Mucosa of rectum (tissue), 2 donors: ENCODE results near the gene CBL.

Experiments
- H3K27ac ChIP-seq, 2 donors: one replicate each; pipeline ENCODE4 v1.7.0; 2013; ENCODE audit warnings: inconsistent platforms in 2 of 2, low read depth in 2 of 2, low read length in 2 of 2
- H3K27me3 ChIP-seq, 2 donors: one replicate each; pipeline ENCODE4 v1.7.0; 2013; ENCODE audit warnings: low read length in 2 of 2; ENCODE audit not compliant: control insufficient read depth in 2 of 2, insufficient read depth in 2 of 2
- H3K36me3 ChIP-seq, 2 donors: one replicate each; pipeline ENCODE4 v1.7.0; 2013; ENCODE audit warnings: low read length in 2 of 2; ENCODE audit not compliant: control insufficient read depth in 2 of 2, insufficient read depth in 2 of 2
- H3K4me1 ChIP-seq, 2 donors: one replicate each; pipeline ENCODE4 v1.7.0; 2013; ENCODE audit warnings: low read length in 2 of 2, mild to moderate bottlenecking in 1 of 2; ENCODE audit not compliant: control insufficient read depth in 2 of 2, insufficient read depth in 2 of 2
- H3K4me3 ChIP-seq, 2 donors: one replicate each; pipeline ENCODE4 v1.7.0; 2013; ENCODE audit warnings: low read length in 2 of 2
- H3K9ac ChIP-seq, 2 donors: one replicate each; pipeline ENCODE4 v1.7.0; 2013; ENCODE audit warnings: low read length in 2 of 2, low read depth in 1 of 2, mild to moderate bottlenecking in 1 of 2
- H3K9me3 ChIP-seq, 2 donors: one replicate each; pipeline ENCODE4 v1.7.0; 2013; ENCODE audit warnings: low read length in 2 of 2; ENCODE audit not compliant: control insufficient read depth in 2 of 2
- donor health status: healthy.
- donor health status: Normal muscosa, but diverticular disease.

Gene CBL

DNA sequence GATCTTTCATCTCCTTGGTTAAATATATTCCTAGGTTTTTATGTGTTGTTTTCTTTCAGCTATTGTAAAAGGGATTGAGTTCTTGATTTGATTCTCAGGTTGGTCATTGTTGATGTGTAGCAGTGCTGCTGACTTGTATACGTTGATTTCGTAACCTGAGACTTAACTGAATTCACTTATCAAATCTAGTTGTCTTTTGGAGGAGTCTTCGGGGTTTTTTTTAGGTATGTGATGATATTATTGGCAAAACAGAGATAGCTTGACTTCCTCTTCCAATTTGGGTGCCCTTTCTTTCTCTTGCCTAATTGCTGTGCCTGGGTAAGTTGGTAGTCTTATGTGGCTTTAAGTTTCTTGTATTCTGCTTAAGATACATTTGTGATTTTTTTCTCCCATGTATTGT lies 52.8 kb downstream of the CBL start:
- peaks cover 0 to 6% of the 10 kb centered on the region in 2 donors for H3K4me1 ChIP-seq
- no peaks in the 10 kb centered on the region for H3K27me3 ChIP-seq

DNA sequence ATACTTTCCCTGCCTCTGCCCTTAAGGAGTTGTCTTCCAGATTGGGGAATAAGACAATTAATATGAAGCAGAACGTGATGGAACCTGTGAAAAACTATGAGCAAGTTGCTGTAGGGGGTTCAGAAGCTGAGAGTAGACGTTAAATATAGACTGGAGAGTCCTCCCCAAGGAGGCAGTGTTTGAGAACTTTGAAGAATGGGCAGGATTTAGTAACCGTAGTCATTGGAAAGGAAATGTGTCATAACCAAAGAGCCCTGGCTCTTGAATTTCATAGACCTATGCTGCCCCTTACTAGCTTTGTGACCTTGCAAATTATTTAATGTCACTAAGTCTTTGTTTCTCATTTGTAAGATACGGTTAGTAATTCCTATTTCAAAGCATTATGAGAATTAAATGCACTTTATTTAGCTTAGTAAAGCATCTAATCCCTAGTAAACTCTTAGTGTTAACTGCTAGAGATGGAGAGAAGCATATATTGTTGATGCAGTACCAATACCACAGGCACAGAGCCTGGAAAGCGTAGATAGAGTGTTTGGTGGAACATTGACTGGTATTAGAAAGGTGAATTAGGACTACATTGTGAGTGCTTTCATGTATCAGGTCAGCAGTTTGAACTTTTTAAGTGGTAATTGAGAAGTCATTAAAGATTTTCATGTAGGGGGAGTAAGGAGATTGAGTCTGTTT lies 56.7 kb downstream of the CBL start:
- H3K27ac ChIP-seq: peak overlapping the region; percentile 41 to 45

More for the DNA sequence above, 52.8 kb downstream of the CBL start:
- Histone ChIP-seq H3K27ac (no peak overlapping the region), H3K36me3 (peaks cover 0 to 3% of the 10 kb centered on the region in 2 donors), H3K9me3 (no peaks in the 10 kb centered on the region), H3K4me3 (no peak overlapping the region), H3K9ac (no peak overlapping the region)

DNA sequence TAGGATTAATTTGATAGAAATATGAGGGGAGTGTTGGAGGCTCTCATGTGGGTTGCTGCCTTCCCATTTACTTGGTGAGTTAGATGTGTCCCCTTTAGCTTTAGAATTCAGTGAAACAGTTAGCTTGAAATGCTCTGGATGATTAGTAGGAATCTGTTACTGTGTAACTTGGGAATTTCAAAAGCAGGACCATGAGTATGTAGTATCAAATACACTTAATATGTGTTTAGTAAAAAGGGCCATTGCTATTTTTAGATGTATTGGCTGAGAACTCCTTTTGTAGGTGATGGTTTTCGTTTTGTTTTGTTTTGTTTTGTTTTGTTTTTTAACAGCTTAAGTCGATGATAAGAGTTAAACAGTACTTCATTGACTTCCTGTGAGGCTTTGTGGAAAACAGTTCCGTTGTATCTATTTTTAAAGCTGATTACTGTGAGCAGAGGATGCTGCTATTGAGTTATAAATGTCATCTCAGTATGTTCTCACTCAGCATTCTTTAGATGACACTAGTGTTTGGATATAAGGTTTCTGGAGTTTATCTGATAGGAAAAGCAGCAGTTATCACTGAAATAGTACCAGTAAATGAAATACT lies 57.3 kb downstream of the CBL start:
- Histone ChIP-seq H3K9me3 (no peaks in the 10 kb centered on the region), H3K27me3 (no peaks in the 10 kb centered on the region), H3K4me3 (no peak overlapping the region), H3K27ac (peak overlapping the region; percentile 41 to 45), H3K36me3 (no peaks in the 10 kb centered on the region), H3K9ac (no peak overlapping the region), H3K4me1 (peaks cover 0 to 6% of the 10 kb centered on the region in 2 donors)

More for the DNA sequence above, 56.7 kb downstream of the CBL start:
- Histone ChIP-seq H3K4me1 (peaks cover 0 to 6% of the 10 kb centered on the region in 2 donors), H3K27me3 (no peaks in the 10 kb centered on the region), H3K4me3 (no peak overlapping the region), H3K9ac (no peak overlapping the region), H3K9me3 (no peaks in the 10 kb centered on the region), H3K36me3 (no peaks in the 10 kb centered on the region)

DNA sequence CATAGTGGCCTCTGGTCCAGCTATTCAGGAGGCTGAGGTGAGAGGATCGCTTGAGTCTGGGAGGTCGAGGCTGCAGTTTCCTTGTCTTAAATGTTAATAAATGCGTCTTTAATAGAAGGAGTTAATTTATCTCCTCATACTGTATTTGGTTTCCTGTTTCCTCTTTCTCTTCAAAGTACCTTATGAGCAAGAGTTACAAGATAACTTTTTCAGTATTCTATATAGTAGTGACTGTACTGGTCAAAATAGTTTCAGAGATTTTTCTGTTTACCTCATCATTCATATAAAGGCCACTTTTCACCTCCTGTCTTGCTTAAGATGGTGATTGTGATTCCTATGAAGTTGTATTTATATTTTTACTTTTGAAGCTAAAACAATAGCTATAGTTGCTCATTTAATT lies 59.9 kb downstream of the CBL start:
- Histone ChIP-seq H3K4me1 (peaks cover 0 to 6% of the 10 kb centered on the region in 2 donors), H3K9ac (no peak overlapping the region), H3K36me3 (no peaks in the 10 kb centered on the region), H3K9me3 (no peaks in the 10 kb centered on the region), H3K27ac (no peak overlapping the region), H3K4me3 (no peak overlapping the region), H3K27me3 (no peaks in the 10 kb centered on the region)

DNA sequence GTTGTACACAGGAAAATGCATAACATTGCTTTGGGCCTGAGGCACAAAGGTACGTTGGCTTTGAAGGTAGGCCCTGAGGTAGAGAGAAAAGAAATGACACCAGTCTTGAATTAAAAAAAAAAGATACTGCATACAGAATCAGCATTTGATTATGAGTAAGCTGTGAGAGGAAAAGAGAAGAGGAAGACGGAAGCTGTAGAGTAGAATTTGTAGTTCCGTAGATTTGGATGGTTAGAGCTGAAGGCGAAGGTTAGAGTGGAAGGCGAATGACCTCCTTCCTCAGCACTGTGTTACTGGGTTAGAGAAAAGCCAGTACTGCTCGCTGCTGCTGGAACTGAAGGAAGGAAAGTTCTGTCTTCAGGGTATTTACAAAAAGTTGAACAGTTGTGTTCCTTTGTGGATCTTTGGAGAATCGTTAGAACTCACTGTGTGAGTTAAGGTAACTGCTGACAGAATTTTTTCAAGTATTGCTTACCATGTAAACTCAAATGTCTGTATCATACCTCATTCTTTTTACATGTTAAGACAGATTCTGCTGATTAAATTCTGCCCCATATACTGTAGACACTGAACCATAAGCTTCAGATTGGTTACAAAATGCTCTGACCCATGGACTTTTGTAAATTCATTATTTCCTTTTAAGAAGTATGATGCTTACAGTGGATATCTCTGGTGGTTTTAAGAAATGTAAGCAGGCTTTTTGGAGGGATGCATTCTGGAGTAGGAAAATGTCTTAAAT lies 60.5 kb downstream of the CBL start:
- no peak overlapping the region for H3K9ac ChIP-seq
- no peaks in the 10 kb centered on the region for H3K9me3 ChIP-seq
- no peak overlapping the region for H3K4me3 ChIP-seq
- H3K27ac ChIP-seq: no peak overlapping the region
- no peaks in the 10 kb centered on the region for H3K27me3 ChIP-seq
- no peaks in the 10 kb centered on the region for H3K36me3 ChIP-seq
- peaks cover 0 to 6% of the 10 kb centered on the region in 2 donors for H3K4me1 ChIP-seq

DNA sequence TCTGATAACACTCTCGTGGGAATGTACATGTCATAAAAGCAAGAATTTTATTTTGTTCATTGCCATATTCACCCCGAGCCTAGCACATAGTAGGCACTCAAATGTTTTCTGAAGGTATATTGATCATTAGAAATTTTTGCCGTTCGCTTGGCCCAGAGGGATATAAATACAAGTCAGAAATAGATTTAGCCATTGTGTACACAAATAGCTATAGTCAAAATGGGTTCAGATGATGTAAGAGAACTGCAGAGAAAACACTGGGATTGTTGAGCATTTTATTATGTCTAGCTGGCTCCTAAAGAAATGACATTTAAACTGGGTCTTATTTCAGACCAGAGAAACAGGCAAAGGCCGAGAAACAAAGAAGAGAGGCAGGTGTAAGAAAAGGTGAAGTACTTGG lies 61.5 kb downstream of the CBL start:
- Histone ChIP-seq H3K9me3 (no peaks in the 10 kb centered on the region), H3K9ac (no peak overlapping the region), H3K4me3 (no peak overlapping the region), H3K4me1 (peaks cover 0 to 6% of the 10 kb centered on the region in 2 donors), H3K27me3 (no peaks in the 10 kb centered on the region), H3K27ac (no peak overlapping the region), H3K36me3 (peaks cover 5% of the 10 kb centered on the region in 2 donors)

DNA sequence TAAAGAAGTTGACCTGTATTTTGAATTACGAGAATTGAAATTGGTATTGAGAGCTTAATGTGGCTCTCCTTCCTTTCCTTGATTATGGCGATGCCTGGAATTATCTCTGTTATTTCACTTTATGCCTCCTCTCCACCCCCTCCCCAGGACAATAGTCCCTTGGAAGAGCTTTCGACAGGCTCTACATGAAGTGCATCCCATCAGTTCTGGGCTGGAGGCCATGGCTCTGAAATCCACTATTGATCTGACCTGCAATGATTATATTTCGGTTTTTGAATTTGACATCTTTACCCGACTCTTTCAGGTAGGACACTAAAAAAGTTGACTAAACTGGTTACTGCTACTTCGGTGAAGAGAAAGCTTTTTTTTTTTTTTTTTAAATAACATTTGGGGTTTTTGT lies 67.6 kb downstream of the CBL start:
- no peaks in the 10 kb centered on the region for H3K27me3 ChIP-seq
- H3K4me1 ChIP-seq: no peaks in the 10 kb centered on the region
- H3K36me3 ChIP-seq: peaks cover 31% of the 10 kb centered on the region in 2 donors
- no peak overlapping the region for H3K27ac ChIP-seq
- no peaks in the 10 kb centered on the region for H3K9me3 ChIP-seq
- H3K9ac ChIP-seq: no peak overlapping the region
- H3K4me3 ChIP-seq: no peak overlapping the region

DNA sequence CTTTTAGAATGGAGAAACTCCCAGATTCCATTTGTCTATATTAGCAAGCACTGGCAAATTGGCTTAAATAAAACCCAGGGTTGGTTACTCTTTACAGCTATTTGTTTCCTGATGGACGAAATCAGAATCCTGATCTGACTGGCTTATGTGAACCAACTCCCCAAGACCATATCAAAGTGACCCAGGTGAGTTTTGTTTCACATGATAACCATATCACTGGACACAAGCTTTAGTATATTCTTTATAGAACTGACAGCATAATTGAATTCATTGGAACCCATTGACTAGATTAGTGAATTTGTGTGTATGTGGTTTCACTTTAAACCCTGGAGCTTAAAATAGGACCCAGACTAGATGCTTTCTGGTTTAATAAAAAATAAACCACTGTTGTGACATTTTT lies 71.5 kb downstream of the CBL start:
- peaks cover 37 to 38% of the 10 kb centered on the region in 2 donors for H3K36me3 ChIP-seq
- H3K4me1 ChIP-seq: no peaks in the 10 kb centered on the region
- H3K27me3 ChIP-seq: no peaks in the 10 kb centered on the region
- H3K9ac ChIP-seq: no peak overlapping the region
- H3K27ac ChIP-seq: no peak overlapping the region
- no peaks in the 10 kb centered on the region for H3K9me3 ChIP-seq
- H3K4me3 ChIP-seq: no peak overlapping the region

DNA sequence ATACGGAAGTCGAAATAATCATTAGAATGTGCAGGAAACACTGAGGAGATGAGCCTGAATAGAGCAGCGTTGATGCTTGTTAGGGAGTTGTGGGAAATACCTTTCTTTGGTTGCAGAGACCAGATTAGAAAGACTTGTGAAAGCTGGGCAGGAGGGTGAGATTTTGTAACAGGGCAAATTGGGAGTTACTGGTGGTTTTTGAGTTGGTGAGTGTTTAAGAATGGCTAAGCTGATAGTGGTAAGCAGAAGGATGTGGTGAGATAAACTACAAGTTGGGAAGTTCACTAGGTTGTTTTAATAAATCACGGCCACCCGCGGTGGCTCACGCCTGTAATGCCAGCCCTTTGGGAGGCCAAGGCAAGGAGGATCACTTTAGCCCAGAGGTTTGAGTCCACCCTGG lies 76.4 kb downstream of the CBL start:
- Histone ChIP-seq H3K36me3 (peaks cover 30 to 35% of the 10 kb centered on the region in 2 donors), H3K27me3 (no peaks in the 10 kb centered on the region)

More for the DNA sequence above, 76.4 kb downstream of the CBL start:
- Histone ChIP-seq H3K4me1 (no peaks in the 10 kb centered on the region), H3K27ac (no peak overlapping the region), H3K9ac (no peak overlapping the region), H3K9me3 (no peaks in the 10 kb centered on the region), H3K4me3 (no peak overlapping the region)
